Posterior cingulate gyrus (tissue), 11 donors: ENCODE results near the gene LIMCH1.

Source experiments
- DNase-seq, 10 donors: peaks; one replicate each; pipeline versions ENCODE4 v3.0.0 to v3.0.0-alpha.2; 2020 to 2021; ENCODE audit warnings: mixed read lengths in 3 of 10
- intact Hi-C: fragments of 100-400 bp; cut with DNase I; formaldehyde crosslinking; loops from one replicate; pipeline ENCODE4 v1.15.1; 2023

The LIMCH1 gene

GRCh38 chr4:41561244-41561643 is 23.3 kb downstream of the LIMCH1 start:
- intact Hi-C loops = no loop called here
- DNase-seq = no peak

GRCh38 chr4:41567186-41567585 is 29.2 kb downstream of the LIMCH1 start:
- no peak for DNase-seq
- intact Hi-C loops = no loop called here

- no peak for DNase-seq
- intact Hi-C loops = no loop called here
Observed at GRCh38 chr4:41568363-41568762, 30.4 kb downstream of the LIMCH1 start.

GRCh38 chr4:41569961-41570360 is 32.0 kb downstream of the LIMCH1 start:
- DNase-seq = no peak
- intact Hi-C loops = no loop called here

- no peak for DNase-seq
- intact Hi-C loops = no loop called here
Observed at GRCh38 chr4:41571422-41571821, 33.5 kb downstream of the LIMCH1 start.

- intact Hi-C loops = no loop called here
Observed at GRCh38 chr4:41572516-41572915, 34.6 kb downstream of the LIMCH1 start.

GRCh38 chr4:41572956-41573355 is 35.0 kb downstream of the LIMCH1 start:
- intact Hi-C loops = no loop called here
- DNase-seq = no peak

More at GRCh38 chr4:41572516-41572915, 34.6 kb downstream of the LIMCH1 start:
- no peak for DNase-seq

GRCh38 chr4:41573502-41574001 is 35.6 kb downstream of the LIMCH1 start:
- DNase-seq = no peak
- intact Hi-C loops = no loop called here

GRCh38 chr4:41575207-41575606 is 37.2 kb downstream of the LIMCH1 start:
- intact Hi-C loops = no loop called here
- DNase-seq = no peak

- DNase-seq = no peak
- intact Hi-C loops = no loop called here
Observed at GRCh38 chr4:41575665-41576064, 37.7 kb downstream of the LIMCH1 start.

- intact Hi-C loops = no loop called here
- no peak for DNase-seq
Observed at GRCh38 chr4:41579043-41579442, 41.1 kb downstream of the LIMCH1 start.

GRCh38 chr4:41579526-41579925 is 41.6 kb downstream of the LIMCH1 start:
- intact Hi-C loops = no loop called here
- no peak for DNase-seq

GRCh38 chr4:41580007-41580406 is 42.0 kb downstream of the LIMCH1 start:
- intact Hi-C loops = no loop called here
- no peak for DNase-seq

- DNase-seq = no peak
- intact Hi-C loops = no loop called here
Observed at GRCh38 chr4:41586675-41587225, 48.8 kb downstream of the LIMCH1 start.

- intact Hi-C loops = no loop called here
- no peak for DNase-seq
Observed at GRCh38 chr4:41587286-41587685, 49.3 kb downstream of the LIMCH1 start.

- no peak for DNase-seq
- intact Hi-C loops = no loop called here
Observed at GRCh38 chr4:41590591-41590990, 52.6 kb downstream of the LIMCH1 start.

GRCh38 chr4:41594432-41594831 is 56.5 kb downstream of the LIMCH1 start:
- DNase-seq = peak in 9 of 10 donors; percentile 46 to 90 (median 57)
- intact Hi-C loops = no loop called here

- intact Hi-C loops = no loop called here
- DNase-seq = no peak
Observed at GRCh38 chr4:41597494-41597893, 59.5 kb downstream of the LIMCH1 start.

GRCh38 chr4:41598580-41598979 is 60.6 kb downstream of the LIMCH1 start:
- no peak for DNase-seq
- intact Hi-C loops = no loop called here

GRCh38 chr4:41599192-41599786 is 61.3 kb downstream of the LIMCH1 start:
- DNase-seq = no peak

GRCh38 chr4:41600243-41600912 is 62.4 kb downstream of the LIMCH1 start:
- intact Hi-C loops = no loop called here
- no peak for DNase-seq

More at GRCh38 chr4:41599192-41599786, 61.3 kb downstream of the LIMCH1 start:
- intact Hi-C loops = no loop called here

GRCh38 chr4:41601025-41601424 is 63.1 kb downstream of the LIMCH1 start:
- intact Hi-C loops = no loop called here
- DNase-seq = no peak
